ENCODE measurements around the gene C1QTNF4. TPM values are rescaled to one million over a fixed set of nuclear protein-coding genes. Genes with fewer than 3 reads are reported as not detected.

Gene C1QTNF4
- total RNA-seq, 1 experiment from 2014 or later = 5.7 TPM

GRCh38 chr11:47569646-47570045 is 24.6 kb downstream of the C1QTNF4 start:
- Histone ChIP-seq H3K18ac (ENCODE audit: insufficient read length, low read depth, low read length) (no peak overlapping the region), H3K27me3 (ENCODE audit: insufficient read depth, low read length) (no peaks in the 10 kb centered on the region), H2BK120ac (ENCODE audit: low read depth, low read length, poor library complexity, severe bottlenecking) (no peak overlapping the region), H4K91ac (ENCODE audit: insufficient read length, low read depth, low read length) (no peak overlapping the region), H3K79me1 (ENCODE audit: insufficient read depth, low read depth, low read length, poor library complexity, severe bottlenecking) (peaks cover 3% of the 10 kb centered on the region), H3K4me2 (ENCODE audit: insufficient read depth, insufficient read length, low read length) (no peak overlapping the region), H3K23ac (ENCODE audit: insufficient read length, low read depth, low read length) (no peak overlapping the region), H2BK12ac (ENCODE audit: insufficient read length, low read depth, low read length) (no peak overlapping the region), H2BK5ac (ENCODE audit: insufficient read length, low read length) (no peak overlapping the region), H3K79me2 (ENCODE audit: insufficient read depth, low read length) (no peaks in the 10 kb centered on the region; the same call in 1 of the 2 replicates), H4K8ac (replicated peaks; ENCODE audit: insufficient read length, low read depth, low read length) (no peak overlapping the region), H2AK5ac (ENCODE audit: insufficient read length, low read length) (no peak overlapping the region), H3K56ac (ENCODE audit: insufficient read length, low read depth, low read length) (no peak overlapping the region), H3K9me3 (ENCODE audit: control insufficient read depth, low read depth, low read length) (no peaks in the 10 kb centered on the region), H3T11ph (ENCODE audit: low read length) (no peak overlapping the region), H3K4me1 (ENCODE audit: insufficient read depth, low read length) (no peaks in the 10 kb centered on the region), H4K20me1 (ENCODE audit: control insufficient read depth, insufficient read depth, insufficient read length) (no peaks in the 10 kb centered on the region), H4K5ac (ENCODE audit: insufficient read length, low read depth, low read length) (no peak overlapping the region), H2BK20ac (ENCODE audit: low read depth, low read length, poor library complexity, severe bottlenecking) (no peak overlapping the region), H2BK15ac (ENCODE audit: low read depth, low read length) (no peak overlapping the region), H2AFZ (ENCODE audit: low read length) (no peak overlapping the region), H3K14ac (ENCODE audit: insufficient read depth, low read length) (no peak overlapping the region), H3K27ac (ENCODE audit: insufficient read length, low read depth, low read length) (no peak overlapping the region), H3K4ac (ENCODE audit: low read depth, low read length) (no peak overlapping the region), H3K23me2 (ENCODE audit: insufficient read length, low read depth, low read length, poor library complexity, severe bottlenecking) (no peaks in the 10 kb centered on the region), H3K9ac (ENCODE audit: extremely low read depth, insufficient read length, low read length) (no peak overlapping the region)
- DNase-seq = no peak
- WGBS (ENCODE audit: extremely low coverage, insufficient read length, low lambda C conversion rate) = no CpG with 5 or more reads among the region's 7 CpGs
- no peak for TF ChIP-seq CTCF (conservative IDR thresholded peaks at IDR 0.05)
- H3K27ac Mint-ChIP-seq = no peak overlapping the region
- H3K4me1 Mint-ChIP-seq = peaks cover 8 to 10% of the 10 kb centered on the region in 2 experiments
- H3K4me3 Mint-ChIP-seq = no peak overlapping the region
- no peaks in the 10 kb centered on the region for H3K9me3 Mint-ChIP-seq
- no peaks in the 10 kb centered on the region for H3K27me3 Mint-ChIP-seq (ENCODE audit: low read depth)
- peaks cover 15 to 61% (median 52%) of the 10 kb centered on the region in 3 experiments for H3K36me3 Mint-ChIP-seq (ENCODE audit: insufficient read depth in 1 of 3, low read depth in 3 of 3)

Measured in H9 (cell line).